ENCODE results near the gene VHLL.

- TF ChIP-seq CTCF (conservative IDR thresholded peaks at IDR 0.05 in 1 of 2, IDR thresholded peaks at IDR 0.05 in 1 of 2; ENCODE audit: extremely low read depth in 1 of 2, insufficient read depth in 1 of 2, low read depth in 1 of 2, low read length in 2 of 2) (no peak), EZH2 (IDR thresholded peaks at IDR 0.05; ENCODE audit: borderline replicate concordance, low read length) (no peak)
Observed at GRCh38 chr1:156279837-156280236, 19.3 kb downstream of the VHLL start.

All from mammary epithelial cell (primary cell).